Mesenteric fat pad (tissue), 1 donor: Measurements from ENCODE around the gene SLIT1. TPM values are rescaled to one million over a fixed set of nuclear protein-coding genes. Genes with fewer than 3 reads are reported as not detected.

Source experiments
- DNase-seq: peaks from one replicate; pipeline ENCODE4 v3.0.0-alpha.2; 2020; ENCODE audit warnings: low spot score
- total RNA-seq: library from RNA; stranded (reverse); fragmentation: NEBNext Ultra II Directional; extraction: Animal tissue kit (Norgen Biotek cat#: 25700); gene quantifications from one replicate; pipeline ENCODE4 v1.2.1, GENCODE V29; 2021
- donor health status: DM: yes; HTN: yes; CAD: no.

Gene SLIT1
- total RNA-seq, 1 donor from 2014 or later: 0.19 TPM

DNA sequence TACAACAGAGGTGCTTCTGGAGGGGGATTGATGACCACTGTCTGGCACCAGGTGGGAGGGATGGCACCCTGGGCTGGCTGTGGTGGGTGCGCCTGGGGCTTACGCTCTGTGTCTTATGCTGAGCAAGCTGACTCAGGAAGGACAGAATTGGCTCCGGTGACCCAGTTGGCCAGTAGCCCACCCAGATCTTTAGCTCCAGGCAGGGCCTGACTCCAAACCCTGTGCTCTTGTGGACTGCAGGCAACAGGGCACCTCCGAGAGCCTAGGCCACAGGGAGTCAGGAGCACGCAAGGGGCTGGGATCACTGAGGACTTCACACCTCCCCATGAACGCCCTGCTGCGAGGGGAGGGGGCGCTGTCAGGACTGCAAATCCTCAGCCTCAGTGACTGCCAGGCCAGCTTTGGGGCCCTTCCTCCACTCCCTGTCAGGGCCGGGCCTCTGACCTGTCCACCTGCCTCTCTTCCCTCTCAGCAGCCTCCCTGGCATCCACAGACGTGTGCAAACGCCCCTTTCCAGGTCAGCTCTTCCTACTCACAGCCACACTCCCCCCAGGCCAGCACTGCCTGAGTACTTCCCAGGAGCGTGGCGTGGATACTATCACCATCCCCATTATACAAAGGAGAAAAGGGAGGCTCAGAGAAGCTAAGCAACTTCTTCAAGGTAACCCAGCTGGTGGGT lies 118.7 kb downstream of the SLIT1 start:
- DNase-seq: no peak

- no peak for DNase-seq
Measured at GRCh38 chr10:97065686-97066660, 119.8 kb downstream of the SLIT1 start.

- no peak for DNase-seq
Measured at GRCh38 chr10:97065128-97065527, 120.6 kb downstream of the SLIT1 start.

DNA sequence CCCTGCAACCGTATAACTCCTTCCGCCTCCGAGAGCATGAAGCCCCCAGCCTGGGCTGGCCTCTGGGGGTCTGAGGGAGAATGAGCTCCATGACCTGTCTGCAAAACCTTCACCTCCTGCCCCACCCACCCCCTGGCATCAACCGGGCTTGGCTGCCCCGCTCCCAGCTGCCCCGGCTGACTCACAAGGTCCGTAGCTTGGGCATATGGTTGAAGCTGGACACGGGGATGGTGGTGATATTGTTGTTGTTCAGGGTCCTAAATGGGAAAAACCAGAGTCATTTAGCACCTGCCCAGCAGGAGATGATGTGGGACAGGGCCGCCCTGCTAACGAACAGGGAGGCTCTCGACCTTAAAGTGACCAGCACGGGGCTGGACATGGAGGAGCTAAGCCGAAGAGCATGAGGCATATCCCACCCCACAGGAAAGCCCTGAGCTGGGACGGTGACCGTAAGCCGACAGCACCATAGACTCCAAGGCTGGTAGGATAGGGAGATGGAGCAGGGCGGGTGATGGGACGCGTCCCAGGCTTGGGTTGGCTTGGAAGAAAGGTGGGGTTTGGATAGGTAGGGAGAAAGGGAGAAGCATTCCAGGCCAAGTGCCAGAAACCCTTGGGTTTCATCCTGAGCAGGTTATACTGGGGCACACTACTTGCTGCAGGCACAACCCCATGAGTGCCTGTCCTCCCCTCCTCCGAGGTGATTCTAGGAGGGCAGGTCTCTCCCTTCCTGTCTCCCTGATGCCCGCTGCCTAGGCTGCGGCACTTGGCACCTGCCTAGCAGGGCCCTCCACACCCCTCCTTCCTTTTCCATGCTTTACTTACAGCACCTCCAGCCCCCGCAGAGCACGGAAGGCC lies 121.5 kb downstream of the SLIT1 start:
- DNase-seq: no peak

GRCh38 chr10:97063271-97063982 lies 122.3 kb downstream of the SLIT1 start:
- DNase-seq: no peak

- DNase-seq: no peak
Measured at GRCh38 chr10:97062456-97062855, 123.3 kb downstream of the SLIT1 start.

GRCh38 chr10:97062046-97062445 lies 123.7 kb downstream of the SLIT1 start:
- DNase-seq: no peak

GRCh38 chr10:97061423-97061822 lies 124.3 kb downstream of the SLIT1 start:
- DNase-seq: no peak

- DNase-seq: no peak
Measured at GRCh38 chr10:97060441-97061084, 125.2 kb downstream of the SLIT1 start.

DNA sequence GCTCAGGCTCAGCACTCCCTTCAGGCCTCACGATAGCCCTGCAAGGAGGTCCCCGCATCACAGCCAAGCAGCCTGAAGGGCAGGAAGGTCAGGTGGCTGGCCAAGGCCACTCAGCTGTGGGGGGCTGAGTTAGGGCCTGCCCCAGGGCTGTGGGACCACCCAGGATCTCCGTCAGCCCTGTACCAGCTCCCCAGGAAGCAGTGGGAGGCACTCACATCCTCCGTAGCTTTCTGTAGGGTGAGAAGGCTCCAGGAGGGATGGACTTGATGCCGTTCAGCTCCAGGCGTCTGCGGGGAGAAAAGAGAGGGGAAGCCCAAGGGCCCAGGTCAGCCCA lies 125.9 kb downstream of the SLIT1 start:
- no peak for DNase-seq

GRCh38 chr10:97059006-97059871 lies 126.5 kb downstream of the SLIT1 start:
- DNase-seq: no peak

GRCh38 chr10:97058521-97058920 lies 127.2 kb downstream of the SLIT1 start:
- no peak for DNase-seq

DNA sequence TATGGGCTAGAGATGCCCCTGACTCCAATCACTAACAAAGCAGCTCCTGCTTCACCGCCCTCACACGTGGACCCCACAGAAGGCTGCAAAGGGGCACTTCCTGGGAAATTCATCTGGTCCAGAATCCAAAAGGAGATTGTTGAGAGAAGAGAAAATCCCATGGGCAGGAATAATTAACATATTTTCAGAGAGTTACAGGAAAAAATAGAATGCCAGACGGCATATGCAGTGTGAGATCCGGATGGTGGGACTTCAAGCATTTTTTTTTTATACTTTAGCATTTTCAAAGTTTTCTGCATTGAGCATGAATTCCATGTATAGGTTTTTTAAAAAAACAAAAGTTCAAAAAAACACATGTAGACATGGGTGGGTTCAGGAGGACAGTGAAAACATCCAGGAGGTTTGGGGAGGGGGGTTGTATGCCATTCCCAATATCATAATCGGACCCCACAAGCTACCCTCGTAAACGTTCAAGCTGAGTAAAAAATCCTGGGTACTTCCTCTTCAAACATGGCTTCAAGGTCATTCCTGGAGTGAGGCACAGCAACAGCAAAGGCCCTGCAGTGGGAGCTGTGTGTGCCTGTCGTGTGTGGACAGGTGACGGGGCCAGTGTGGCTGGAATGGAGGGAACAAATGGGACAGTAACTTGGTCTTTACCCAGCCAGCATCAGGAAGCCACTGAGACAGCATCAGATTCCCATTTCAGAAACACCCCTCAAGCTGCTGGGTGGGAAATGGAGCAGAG lies 128.1 kb downstream of the SLIT1 start:
- no peak for DNase-seq

DNA sequence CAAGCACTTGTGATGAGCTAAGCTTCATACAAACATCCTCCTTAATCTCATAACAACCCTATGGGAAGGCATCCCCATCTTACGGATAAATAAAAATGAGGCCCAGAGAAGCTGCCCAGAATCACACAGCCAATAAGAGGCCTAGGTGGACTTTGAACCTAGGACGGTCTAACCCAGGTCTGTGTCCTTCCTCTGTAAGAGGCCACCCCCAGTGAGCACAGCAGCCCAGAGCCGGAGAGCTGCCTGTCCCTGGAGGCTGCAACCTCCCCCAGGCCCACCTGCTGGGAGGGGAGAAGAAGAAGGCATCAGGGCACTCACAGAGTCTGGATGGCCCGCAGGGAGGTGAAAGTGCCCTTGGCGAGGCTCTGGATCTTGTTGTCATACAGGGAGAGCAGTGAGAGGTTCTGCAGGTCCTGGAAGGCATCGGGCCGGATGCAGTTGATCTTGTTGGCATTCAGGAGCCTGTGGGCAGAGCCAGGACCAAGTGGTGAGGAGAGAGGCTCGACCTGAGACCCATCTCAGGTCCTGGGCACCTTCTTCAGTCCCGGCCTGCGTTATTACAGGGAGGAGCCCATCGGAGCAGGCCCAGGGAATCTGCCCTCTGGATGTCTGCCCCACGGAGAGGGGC lies 129.6 kb downstream of the SLIT1 start:
- DNase-seq: no peak

GRCh38 chr10:97053276-97053675 lies 132.5 kb downstream of the SLIT1 start:
- no peak for DNase-seq

DNA sequence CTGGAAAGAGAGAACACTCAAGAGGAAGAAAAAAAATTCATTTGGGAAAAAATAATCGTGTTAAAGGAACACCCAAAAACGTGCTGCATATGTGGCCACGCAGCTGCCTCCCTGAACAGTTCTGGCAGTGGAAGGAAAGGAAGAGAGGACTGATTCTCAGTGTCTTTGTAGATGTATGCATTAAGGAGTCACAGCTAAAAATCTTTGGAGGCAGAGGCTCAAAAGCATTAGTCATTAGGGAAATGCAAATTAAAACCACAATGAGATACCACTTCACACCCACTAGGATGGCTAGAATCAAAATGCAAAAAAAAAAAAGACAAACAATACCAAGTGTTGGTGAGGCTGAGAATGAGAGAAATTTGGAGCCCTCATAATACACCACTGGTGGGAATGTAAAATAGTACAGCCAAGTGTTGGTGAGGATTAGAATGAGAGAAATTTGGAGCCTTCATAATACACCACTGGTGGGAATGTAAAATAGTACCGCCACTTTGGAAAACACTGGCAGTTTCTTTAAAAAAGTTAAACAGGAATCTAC lies 134.7 kb downstream of the SLIT1 start:
- no peak for DNase-seq

GRCh38 chr10:97050205-97050745 lies 135.5 kb downstream of the SLIT1 start:
- DNase-seq: no peak

DNA sequence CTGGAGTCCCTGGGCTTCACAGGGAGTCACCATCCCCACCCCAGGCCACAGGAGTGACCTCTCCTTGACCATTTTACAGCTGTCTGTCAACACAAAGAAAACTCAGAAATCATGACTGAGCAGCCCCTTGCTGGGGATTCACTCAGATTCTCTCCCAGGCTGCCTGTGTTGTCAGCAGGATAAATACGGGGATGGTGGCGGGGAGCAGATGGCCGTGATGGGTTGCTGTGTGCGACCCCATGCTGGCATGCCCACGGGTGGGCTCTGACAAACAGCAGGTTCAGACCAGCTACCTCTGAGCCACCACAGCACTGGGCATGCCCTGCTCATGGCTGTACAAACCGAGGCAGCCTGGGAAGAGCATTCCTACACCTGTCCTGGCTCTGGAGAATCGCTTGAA lies 136.1 kb downstream of the SLIT1 start:
- no peak for DNase-seq
